Measurements from ENCODE around the gene ARHGAP45.
"Not testable (repeated sequence)": the region's sequence is repeated elsewhere in the genome, so short reads cannot be mapped to it uniquely, and the experiment has no call there.

The ARHGAP45 gene

GRCh38 chr19:1105008-1105872, 38.3 kb downstream of the ARHGAP45 start:
- DNase-seq: no peak

- DNase-seq: no peak
Measured at GRCh38 chr19:1105873-1106840, 39.2 kb downstream of the ARHGAP45 start.

GRCh38 chr19:1106841-1107660, 40.1 kb downstream of the ARHGAP45 start:
- DNase-seq: no peak

- no peak for DNase-seq
Measured at GRCh38 chr19:1107661-1108261, 40.8 kb downstream of the ARHGAP45 start.

- DNase-seq: no peak
Measured at GRCh38 chr19:1108291-1109031, 41.5 kb downstream of the ARHGAP45 start.

- no peak for DNase-seq
Measured at GRCh38 chr19:1109032-1109551, 42.1 kb downstream of the ARHGAP45 start.

- DNase-seq: no peak
Measured at GRCh38 chr19:1109697-1110671, 43.0 kb downstream of the ARHGAP45 start.

- no peak for DNase-seq
Measured at GRCh38 chr19:1110809-1111640, 44.1 kb downstream of the ARHGAP45 start.

- DNase-seq: no peak
Measured at GRCh38 chr19:1111641-1112267, 44.8 kb downstream of the ARHGAP45 start.

GRCh38 chr19:1112268-1113029, 45.5 kb downstream of the ARHGAP45 start:
- DNase-seq: no peak

GRCh38 chr19:1113030-1113985, 46.3 kb downstream of the ARHGAP45 start:
- peak; percentile 5 for DNase-seq

- DNase-seq: no peak
Measured at GRCh38 chr19:1113986-1114483, 47.1 kb downstream of the ARHGAP45 start.

- DNase-seq: not testable (repeated sequence)
Measured at GRCh38 chr19:1114728-1115127, 47.8 kb downstream of the ARHGAP45 start.

GRCh38 chr19:1115646-1116420, 48.9 kb downstream of the ARHGAP45 start:
- DNase-seq: no peak
